CD4-positive, alpha-beta memory T cell (primary cell): Measurements from ENCODE around the gene SLC22A3. TPM values are rescaled to one million over a fixed set of nuclear protein-coding genes. Genes with fewer than 3 reads are reported as not detected.

Experiments
- CTCF ChIA-PET: fragments of 350-600 bp; sonication (Branson Sonifier 250); formaldehyde crosslinking; loops from one replicate; lab custom pipeline; 2021; ENCODE audit warnings: inconsistent platforms; ENCODE audit not compliant: partially characterized antibody; lab: Charles Lee
- POLR2A ChIA-PET: fragments of 350-600 bp; sonication (Branson Sonifier 250); formaldehyde crosslinking; loops from one replicate; lab custom pipeline; 2021; ENCODE audit not compliant: partially characterized antibody; lab: Charles Lee
- DNase-seq, 5 donors: peaks; one replicate each; pipeline versions ENCODE4 v3.0.0 to v3.0.0-alpha.2; 2020 to 2022; ENCODE audit warnings: mixed read lengths in 1 of 5
- H3K27ac ChIP-seq: one replicate; pipeline ENCODE4 v1.7.0; 2013; ENCODE audit warnings: low read depth, low read length
- H3K27me3 ChIP-seq: 2 replicates; pipeline ENCODE4 v1.7.0; 2013; ENCODE audit warnings: mild to moderate bottlenecking, low read length, moderate library complexity; ENCODE audit not compliant: insufficient read depth
- H3K36me3 ChIP-seq: 2 replicates; pipeline ENCODE4 v1.7.0; 2013; ENCODE audit warnings: mild to moderate bottlenecking, low read length, moderate library complexity; ENCODE audit not compliant: insufficient read depth
- H3K4me1 ChIP-seq: 2 replicates; pipeline ENCODE4 v1.7.0; 2013; ENCODE audit warnings: mild to moderate bottlenecking, low read length, moderate library complexity; ENCODE audit not compliant: insufficient read depth
- H3K4me3 ChIP-seq, 2 donors: one replicate each; pipeline ENCODE4 v1.7.0; 2013; ENCODE audit warnings: low read length in 2 of 2, mild to moderate bottlenecking in 1 of 2
- H3K9me3 ChIP-seq, 2 donors: one replicate each; pipeline ENCODE4 v1.7.0; 2013; ENCODE audit warnings: low read length in 2 of 2, control low read depth in 1 of 2; ENCODE audit not compliant: control insufficient read depth in 1 of 2
- H3K27ac Mint-ChIP-seq, 7 donors: one replicate each; pipeline ENCODE4 v1.8.0; 2020 to 2021; ENCODE audit warnings: mixed read lengths in 7 of 7, mild to moderate bottlenecking in 6 of 7, inconsistent platforms in 3 of 7, moderate library complexity in 3 of 7
- H3K27me3 Mint-ChIP-seq, 2 donors: one replicate each; pipeline ENCODE4 v1.8.0; 2020 to 2021; ENCODE audit warnings: mixed read lengths in 2 of 2
- H3K36me3 Mint-ChIP-seq, 2 donors: one replicate each; pipeline ENCODE4 v1.8.0; 2020 to 2021; ENCODE audit warnings: mixed read lengths in 2 of 2, inconsistent platforms in 1 of 2, mild to moderate bottlenecking in 1 of 2
- H3K4me1 Mint-ChIP-seq, 4 donors: one replicate each; pipeline ENCODE4 v1.8.0; 2020 to 2021; ENCODE audit warnings: mixed read lengths in 4 of 4, mild to moderate bottlenecking in 1 of 4
- H3K4me3 Mint-ChIP-seq, 8 donors: one replicate each; pipeline ENCODE4 v1.8.0; 2020 to 2021; ENCODE audit warnings: mixed read lengths in 8 of 8, mild to moderate bottlenecking in 7 of 8, moderate library complexity in 6 of 8, inconsistent platforms in 3 of 8
- H3K9me3 Mint-ChIP-seq, 8 donors: one replicate each; pipeline ENCODE4 v1.8.0; 2020 to 2021; ENCODE audit warnings: mixed read lengths in 8 of 8, mild to moderate bottlenecking in 5 of 8, inconsistent platforms in 3 of 8, moderate library complexity in 1 of 8
- intact Hi-C: fragments of 100-400 bp; cut with micrococcal nuclease; formaldehyde crosslinking; loops from one replicate; pipeline ENCODE4 v1.15.1; 2023
- polyA plus RNA-seq, 2 donors: library from polyadenylated mRNA; unstranded; fragments of 300-500 nt; fragmentation: Illumina TruSeq; gene quantifications; one replicate each; pipeline ENCODE4 v1.2.3, GENCODE V29; 2021
- total RNA-seq, 2 experiments: library from RNA; stranded (reverse); gene quantifications; one replicate each; pipeline ENCODE4 v1.2.3, GENCODE V29; 2021

The SLC22A3 gene
- total and polyA plus RNA-seq, 4 experiments from 2014 or later, result 0.20 to 0.38 TPM; not detected in 2

GRCh38 chr6:160349814-160350350 lies 1.7 kb downstream of the SLC22A3 start:
- Histone ChIP-seq H3K4me1 (no peaks in the 10 kb centered on the region), H3K27ac (no peak overlapping the region), H3K9me3 (no peaks in the 10 kb centered on the region), H3K4me3 (no peak overlapping the region), H3K36me3 (no peaks in the 10 kb centered on the region), H3K27me3 (peaks cover 6% of the 10 kb centered on the region)
- no peak overlapping the region for H3K27ac Mint-ChIP-seq
- no peak for DNase-seq
- intact Hi-C loops, result no loop called here
- POLR2A ChIA-PET, result no interaction called here
- peaks cover 3 to 21% (median 10%) of the 10 kb centered on the region in 4 donors for H3K4me1 Mint-ChIP-seq
- H3K4me3 Mint-ChIP-seq, result peak overlapping the region in 3 of 8 donors; percentile 0 to 53 (median 39)
- peaks cover 0 to 2% (median 0%) of the 10 kb centered on the region in 8 donors for H3K9me3 Mint-ChIP-seq
- CTCF ChIA-PET, result no interaction called here
- no peaks in the 10 kb centered on the region for H3K36me3 Mint-ChIP-seq
- peaks cover 34 to 44% of the 10 kb centered on the region in 2 donors for H3K27me3 Mint-ChIP-seq

- POLR2A ChIA-PET, result no interaction called here
Observed at GRCh38 chr6:160353950-160354496, 5.8 kb downstream of the SLC22A3 start.

GRCh38 chr6:160355001-160355400 lies 6.8 kb downstream of the SLC22A3 start:
- no peak overlapping the region for H3K27ac ChIP-seq
- peaks cover 9 to 20% of the 10 kb centered on the region in 2 donors for H3K27me3 Mint-ChIP-seq
- no peak overlapping the region for H3K27ac Mint-ChIP-seq

More at GRCh38 chr6:160353950-160354496, 5.8 kb downstream of the SLC22A3 start:
- Histone ChIP-seq H3K4me1 (no peaks in the 10 kb centered on the region), H3K27me3 (no peaks in the 10 kb centered on the region), H3K4me3 (no peak overlapping the region), H3K27ac (no peak overlapping the region), H3K9me3 (no peaks in the 10 kb centered on the region), H3K36me3 (no peaks in the 10 kb centered on the region)
- H3K9me3 Mint-ChIP-seq, result peaks cover 0 to 2% (median 0%) of the 10 kb centered on the region in 8 donors
- CTCF ChIA-PET, result no interaction called here
- no peaks in the 10 kb centered on the region for H3K36me3 Mint-ChIP-seq
- DNase-seq, result no peak
- no peak overlapping the region for H3K27ac Mint-ChIP-seq
- H3K4me3 Mint-ChIP-seq, result no peak overlapping the region
- H3K27me3 Mint-ChIP-seq, result peaks cover 18 to 29% of the 10 kb centered on the region in 2 donors
- intact Hi-C loops, result no loop called here
- H3K4me1 Mint-ChIP-seq, result peaks cover 2 to 10% (median 5%) of the 10 kb centered on the region in 4 donors

GRCh38 chr6:160356074-160356744 lies 8.0 kb downstream of the SLC22A3 start:
- H3K9me3 ChIP-seq, result no peaks in the 10 kb centered on the region
- no peak overlapping the region for H3K27ac ChIP-seq
- H3K27me3 ChIP-seq, result no peaks in the 10 kb centered on the region
- ChIA-PET POLR2A (no interaction called here), CTCF (no interaction called here)
- Mint-ChIP-seq H3K9me3 (no peaks in the 10 kb centered on the region), H3K27me3 (peaks cover 2 to 13% of the 10 kb centered on the region in 2 donors), H3K4me1 (no peaks in the 10 kb centered on the region), H3K27ac (no peak overlapping the region), H3K36me3 (no peaks in the 10 kb centered on the region), H3K4me3 (no peak overlapping the region)
- intact Hi-C loops, result no loop called here
- no peak overlapping the region for H3K4me3 ChIP-seq
- H3K4me1 ChIP-seq, result no peaks in the 10 kb centered on the region
- no peak for DNase-seq
- no peaks in the 10 kb centered on the region for H3K36me3 ChIP-seq

More at GRCh38 chr6:160355001-160355400, 6.8 kb downstream of the SLC22A3 start:
- DNase-seq, result no peak
- CTCF ChIA-PET, result no interaction called here
- no peaks in the 10 kb centered on the region for H3K36me3 Mint-ChIP-seq
- POLR2A ChIA-PET, result no interaction called here
- H3K27me3 ChIP-seq, result no peaks in the 10 kb centered on the region
- no peak overlapping the region for H3K4me3 ChIP-seq
- no peaks in the 10 kb centered on the region for H3K4me1 ChIP-seq
- H3K4me1 Mint-ChIP-seq, result peaks cover 0 to 3% (median under 1%) of the 10 kb centered on the region in 4 donors
- no peaks in the 10 kb centered on the region for H3K9me3 ChIP-seq
- intact Hi-C loops, result no loop called here
- H3K9me3 Mint-ChIP-seq, result peaks cover 0 to under 1% (median 0%) of the 10 kb centered on the region in 8 donors
- no peaks in the 10 kb centered on the region for H3K36me3 ChIP-seq
- peak overlapping the region in 1 of 8 donors; percentile 17 for H3K4me3 Mint-ChIP-seq

GRCh38 chr6:160357088-160357487 lies 8.9 kb downstream of the SLC22A3 start:
- H3K4me3 Mint-ChIP-seq, result no peak overlapping the region
- Histone ChIP-seq H3K4me3 (no peak overlapping the region), H3K9me3 (no peaks in the 10 kb centered on the region), H3K4me1 (no peaks in the 10 kb centered on the region), H3K27ac (no peak overlapping the region), H3K27me3 (no peaks in the 10 kb centered on the region), H3K36me3 (no peaks in the 10 kb centered on the region)
- intact Hi-C loops, result no loop called here
- no peaks in the 10 kb centered on the region for H3K9me3 Mint-ChIP-seq
- no peak overlapping the region for H3K27ac Mint-ChIP-seq
- ChIA-PET CTCF (no interaction called here), POLR2A (no interaction called here)
- no peak for DNase-seq
- no peaks in the 10 kb centered on the region for H3K36me3 Mint-ChIP-seq
- H3K4me1 Mint-ChIP-seq, result no peaks in the 10 kb centered on the region
- peaks cover 9% of the 10 kb centered on the region in 2 donors for H3K27me3 Mint-ChIP-seq

- Histone ChIP-seq H3K4me1 (no peaks in the 10 kb centered on the region), H3K27ac (no peak overlapping the region), H3K4me3 (no peak overlapping the region), H3K27me3 (no peaks in the 10 kb centered on the region), H3K36me3 (no peaks in the 10 kb centered on the region), H3K9me3 (no peaks in the 10 kb centered on the region)
- H3K27ac Mint-ChIP-seq, result no peak overlapping the region
- ChIA-PET POLR2A (no interaction called here), CTCF (no interaction called here)
- H3K36me3 Mint-ChIP-seq, result no peaks in the 10 kb centered on the region
- no peaks in the 10 kb centered on the region for H3K9me3 Mint-ChIP-seq
- intact Hi-C loops, result no loop called here
- peaks cover 4 to 11% of the 10 kb centered on the region in 2 donors for H3K27me3 Mint-ChIP-seq
- H3K4me1 Mint-ChIP-seq, result no peaks in the 10 kb centered on the region
- H3K4me3 Mint-ChIP-seq, result no peak overlapping the region
- no peak for DNase-seq
Observed at GRCh38 chr6:160358225-160359119, 10.3 kb downstream of the SLC22A3 start.

- intact Hi-C loops, result no loop called here
- POLR2A ChIA-PET, result no interaction called here
- peaks cover 4 to 11% of the 10 kb centered on the region in 2 donors for H3K27me3 Mint-ChIP-seq
Observed at GRCh38 chr6:160360955-160361354, 12.8 kb downstream of the SLC22A3 start.

More at GRCh38 chr6:160360955-160361354, 12.8 kb downstream of the SLC22A3 start:
- no peaks in the 10 kb centered on the region for H3K9me3 ChIP-seq
- Mint-ChIP-seq H3K36me3 (no peaks in the 10 kb centered on the region), H3K9me3 (no peaks in the 10 kb centered on the region), H3K4me3 (no peak overlapping the region), H3K27ac (no peak overlapping the region), H3K4me1 (no peaks in the 10 kb centered on the region)
- no peaks in the 10 kb centered on the region for H3K27me3 ChIP-seq
- CTCF ChIA-PET, result no interaction called here
- no peak overlapping the region for H3K27ac ChIP-seq
- no peaks in the 10 kb centered on the region for H3K4me1 ChIP-seq
- no peak overlapping the region for H3K4me3 ChIP-seq
- no peak for DNase-seq
- H3K36me3 ChIP-seq, result no peaks in the 10 kb centered on the region
